Panc1 (cell line): ENCODE results near the gene ELK3. TPM values are rescaled to one million over a fixed set of nuclear protein-coding genes. Genes with fewer than 3 reads are reported as not detected.

Experiments
- ATAC-seq: fragments of 200-7000 bp; cut with Tn5 transposase; 2 replicates; pipeline ENCODE4 v1.9.1; 2020; ENCODE audit warnings: mild to moderate bottlenecking, moderate library complexity
- BruUV-seq: library from RNA; stranded (reverse); fragments of 400-500 nt; replicated peaks from 2 replicates; lab custom pipeline; 2021; lab: Mats Ljungman, UMichigan
- CTCF ChIA-PET: fragments of 300-600 bp; sonication (Branson Sonifier 250); formaldehyde crosslinking; loops from one replicate; lab custom pipeline; 2022; ENCODE audit warnings: antibody characterized with exemption; lab: Charles Lee
- POLR2A ChIA-PET: fragments of 300-600 bp; sonication (Branson Sonifier 250); formaldehyde crosslinking; loops from one replicate; lab custom pipeline; 2022; ENCODE audit warnings: antibody characterized with exemption; lab: Charles Lee
- DNase-seq: peaks from one replicate; pipeline ENCODE4 v3.0.0-alpha.2; 2010; ENCODE audit warnings: low read depth, low spot score
- H3K27ac ChIP-seq: 2 replicates; pipeline ENCODE4 v1.5.1; 2011; ENCODE audit warnings: mild to moderate bottlenecking, low read length, inconsistent platforms
- H3K27me3 ChIP-seq: fragments of 200-500 bp; sonication (Bioruptor generic); 2 replicates; pipeline ENCODE4 v1.6.0; 2014; ENCODE audit warnings: low read length, inconsistent platforms; ENCODE audit not compliant: control insufficient read depth, insufficient read depth
- H3K36me3 ChIP-seq: fragments of 200-500 bp; sonication (Bioruptor generic); 2 replicates; pipeline ENCODE4 v1.5.1; 2014; ENCODE audit warnings: inconsistent platforms, mild to moderate bottlenecking, low read length, moderate library complexity; ENCODE audit not compliant: control insufficient read depth, insufficient read depth
- H3K4me1 ChIP-seq: 2 replicates; pipeline ENCODE4 v1.5.1; 2011; ENCODE audit warnings: inconsistent platforms, mild to moderate bottlenecking, low read length, moderate library complexity; ENCODE audit not compliant: control insufficient read depth, insufficient read depth
- H3K4me3 ChIP-seq, 2 experiments: 2 replicates each; pipeline ENCODE4 v1.5.1; 2011 to 2012; ENCODE audit warnings: low read depth in 2 of 2, low read length in 2 of 2, mild to moderate bottlenecking in 2 of 2, inconsistent platforms in 1 of 2, moderate library complexity in 1 of 2
- H3K9me3 ChIP-seq: fragments of 200-500 bp; sonication (Bioruptor generic); 2 replicates; pipeline ENCODE4 v1.5.1; 2014; ENCODE audit warnings: low read depth, mild to moderate bottlenecking, inconsistent platforms, low read length, moderate library complexity; ENCODE audit not compliant: control insufficient read depth, insufficient read depth
- CTCF ChIP-seq: fragments of 450-650 bp; IDR thresholded peaks from 2 replicates; pipeline ENCODE4 v1.5.1; 2017; ENCODE audit warnings: mild to moderate bottlenecking
- POLR2AphosphoS5 ChIP-seq: IDR thresholded peaks from 2 replicates; pipeline ENCODE4 v1.6.1; 2012; ENCODE audit warnings: mild to moderate bottlenecking, low read depth, low read length, moderate library complexity
- REST ChIP-seq, 2 experiments: IDR thresholded peaks; 2 replicates each; pipeline ENCODE4 v1.6.1; 2011 to 2012; ENCODE audit warnings: low read depth in 2 of 2, control low read depth in 1 of 2, low read length in 1 of 2, mild to moderate bottlenecking in 1 of 2, moderate library complexity in 1 of 2; ENCODE audit not compliant: insufficient read depth in 1 of 2
- SIN3A ChIP-seq: IDR thresholded peaks from 2 replicates; pipeline ENCODE4 v1.6.1; 2012; ENCODE audit warnings: low read depth, mild to moderate bottlenecking, low read length, moderate library complexity, borderline replicate concordance; ENCODE audit not compliant: insufficient read depth
- TCF7L2 ChIP-seq: IDR thresholded peaks from 2 replicates; pipeline ENCODE4 v1.6.1; 2011; ENCODE audit warnings: mild to moderate bottlenecking, low read depth, low read length, inconsistent platforms
- in situ Hi-C: cut with HindIII; loops from 2 replicates; pipeline ENCODE4 v1.10.0; 2016; ENCODE audit warnings: low sequenced_read_pairs, low pct_unique_long_range_greater_than_20kb
- intact Hi-C: fragments of 100-400 bp; cut with micrococcal nuclease; formaldehyde crosslinking; loops from one replicate; pipeline ENCODE4 v1.10.0; 2022; ENCODE audit not compliant: unreplicated experiment
- total RNA-seq: library from RNA; stranded (reverse); gene quantifications from one replicate; pipeline ENCODE4 v1.2.1, GENCODE V29; 2021; ENCODE audit not compliant: unreplicated experiment

The ELK3 gene
- total RNA-seq, 1 experiment from 2014 or later = 25.1 TPM

GRCh38 chr12:96166765-96167164 lies 27.4 kb upstream of the ELK3 start:
- no peaks in the 10 kb centered on the region for H3K36me3 ChIP-seq
- ChIA-PET CTCF (no interaction called here), POLR2A (no interaction called here)
- DNase-seq (no peak), ATAC-seq (no peak)
- intact Hi-C loops = no loop called here
- no TSS peak for BruUV-seq
- in situ Hi-C loops = no loop called here
- no peak overlapping the region for H3K4me3 ChIP-seq
- H3K27me3 ChIP-seq = no peaks in the 10 kb centered on the region
- H3K9me3 ChIP-seq = no peaks in the 10 kb centered on the region
- TF ChIP-seq POLR2AphosphoS5 = no peak
- no peak for TF ChIP-seq CTCF
- no peak for TF ChIP-seq REST (IDR thresholded peaks at IDR 0.05; ENCODE audit: insufficient read depth in 1 of 2, low read depth in 2 of 2, low read length in 1 of 2)
- no peak for TF ChIP-seq TCF7L2
- TF ChIP-seq SIN3A = no peak
- H3K4me1 ChIP-seq = no peaks in the 10 kb centered on the region
- H3K27ac ChIP-seq = no peak overlapping the region

GRCh38 chr12:96167492-96167891 lies 26.7 kb upstream of the ELK3 start:
- H3K27ac ChIP-seq = no peak overlapping the region
- no peaks in the 10 kb centered on the region for H3K27me3 ChIP-seq
- ChIA-PET CTCF (no interaction called here), POLR2A (no interaction called here)
- no peaks in the 10 kb centered on the region for H3K9me3 ChIP-seq
- no peak for TF ChIP-seq SIN3A
- TF ChIP-seq REST (IDR thresholded peaks at IDR 0.05; ENCODE audit: insufficient read depth in 1 of 2, low read depth in 2 of 2, low read length in 1 of 2) = no peak
- no peak for TF ChIP-seq TCF7L2
- no peak for TF ChIP-seq CTCF
- TF ChIP-seq POLR2AphosphoS5 = no peak
- H3K36me3 ChIP-seq = no peaks in the 10 kb centered on the region
- intact Hi-C loops = no loop called here
- ATAC-seq = no peak
- no peak overlapping the region for H3K4me3 ChIP-seq
- no peaks in the 10 kb centered on the region for H3K4me1 ChIP-seq
- DNase-seq = no peak
- in situ Hi-C loops = no loop called here
- BruUV-seq = no TSS peak
